ENCODE results near the gene THAP4.

Gene THAP4

GRCh38 chr2:241545523-241546473 is 91.2 kb downstream of the THAP4 start:
- DNase-seq: no peak

- no peak for DNase-seq
Measured at GRCh38 chr2:241545106-241545505, 91.9 kb downstream of the THAP4 start.

- DNase-seq: no peak
Measured at GRCh38 chr2:241542278-241542605, 94.7 kb downstream of the THAP4 start.

DNA sequence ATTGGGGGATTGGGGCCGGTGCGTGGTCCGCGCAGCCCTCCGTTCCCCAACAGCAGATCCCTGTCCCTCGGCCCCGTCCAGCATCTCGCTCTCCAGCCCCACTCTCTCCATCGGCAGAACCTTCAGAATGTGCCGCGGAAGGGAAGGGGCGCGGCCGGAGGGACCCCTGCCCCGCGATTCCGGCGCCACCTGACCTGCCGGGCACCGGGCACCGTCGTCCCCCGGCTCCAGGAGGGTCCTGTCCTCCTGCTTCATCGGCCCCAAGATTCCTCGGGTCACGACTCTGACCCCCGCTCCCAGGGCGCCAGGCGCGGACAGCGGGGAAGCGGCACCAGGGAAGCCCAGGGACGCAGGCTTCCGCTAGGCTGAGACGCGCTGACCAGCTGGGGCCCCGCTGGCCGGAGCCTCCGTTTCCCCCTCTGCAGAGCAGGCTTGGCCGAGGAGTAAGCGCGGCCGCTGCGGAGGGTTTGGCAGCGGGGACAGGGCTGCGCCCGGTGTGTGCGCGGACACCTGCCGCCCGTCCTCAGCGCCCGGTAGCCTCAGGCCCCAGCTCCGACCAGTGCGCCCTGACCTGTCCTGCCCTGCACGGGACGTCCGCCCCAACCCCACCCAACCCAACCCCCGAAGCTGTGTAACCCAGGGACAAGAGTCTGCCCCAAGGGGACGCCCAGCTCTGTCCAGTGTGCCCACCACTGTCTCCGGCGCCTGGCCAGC is 95.2 kb downstream of the THAP4 start:
- DNase-seq: no peak

- DNase-seq: peak; percentile 65 to 78
Measured at GRCh38 chr2:241540771-241541561, 96.0 kb downstream of the THAP4 start.

- DNase-seq: no peak
Measured at GRCh38 chr2:241540401-241540770, 96.6 kb downstream of the THAP4 start.

- no peak for DNase-seq
Measured at GRCh38 chr2:241539616-241540374, 97.2 kb downstream of the THAP4 start.

DNA sequence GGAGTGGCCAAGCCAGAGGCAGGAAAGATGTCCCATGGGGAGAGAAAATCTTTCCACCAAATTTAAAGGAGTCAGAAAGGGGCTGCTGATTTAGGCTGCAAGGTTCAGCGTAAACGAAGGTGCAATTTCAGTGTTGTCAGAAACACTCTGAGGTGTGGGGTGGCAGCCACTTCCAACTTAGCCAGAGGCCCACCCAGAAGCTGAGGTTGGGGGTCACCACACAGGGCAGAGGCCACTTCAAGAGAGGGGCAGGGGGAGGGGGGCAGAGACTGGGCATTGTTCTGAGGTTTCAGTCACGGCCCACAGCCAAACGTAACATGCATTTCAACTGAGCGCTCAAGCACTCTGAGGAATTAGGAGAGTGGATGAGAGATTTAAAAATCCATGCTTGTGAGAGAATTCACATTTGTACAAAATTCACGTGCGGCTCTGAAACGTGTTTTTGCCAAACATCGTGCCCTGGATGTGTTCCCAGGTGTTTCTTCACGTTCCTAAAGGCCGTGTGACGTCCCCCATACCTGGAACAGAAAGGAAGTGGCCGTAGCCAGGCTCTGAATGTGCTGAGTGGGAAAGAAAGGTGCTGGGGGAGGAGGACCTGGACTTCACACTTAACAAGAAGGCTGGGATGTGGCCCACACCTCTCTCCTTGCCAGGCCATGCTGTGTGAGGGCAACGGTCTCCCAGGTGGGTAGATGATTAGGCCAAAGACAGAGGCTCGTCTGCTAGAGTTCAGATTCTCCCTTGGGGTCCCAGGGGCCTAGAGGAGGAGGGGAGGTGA is 97.9 kb downstream of the THAP4 start:
- DNase-seq: no peak

DNA sequence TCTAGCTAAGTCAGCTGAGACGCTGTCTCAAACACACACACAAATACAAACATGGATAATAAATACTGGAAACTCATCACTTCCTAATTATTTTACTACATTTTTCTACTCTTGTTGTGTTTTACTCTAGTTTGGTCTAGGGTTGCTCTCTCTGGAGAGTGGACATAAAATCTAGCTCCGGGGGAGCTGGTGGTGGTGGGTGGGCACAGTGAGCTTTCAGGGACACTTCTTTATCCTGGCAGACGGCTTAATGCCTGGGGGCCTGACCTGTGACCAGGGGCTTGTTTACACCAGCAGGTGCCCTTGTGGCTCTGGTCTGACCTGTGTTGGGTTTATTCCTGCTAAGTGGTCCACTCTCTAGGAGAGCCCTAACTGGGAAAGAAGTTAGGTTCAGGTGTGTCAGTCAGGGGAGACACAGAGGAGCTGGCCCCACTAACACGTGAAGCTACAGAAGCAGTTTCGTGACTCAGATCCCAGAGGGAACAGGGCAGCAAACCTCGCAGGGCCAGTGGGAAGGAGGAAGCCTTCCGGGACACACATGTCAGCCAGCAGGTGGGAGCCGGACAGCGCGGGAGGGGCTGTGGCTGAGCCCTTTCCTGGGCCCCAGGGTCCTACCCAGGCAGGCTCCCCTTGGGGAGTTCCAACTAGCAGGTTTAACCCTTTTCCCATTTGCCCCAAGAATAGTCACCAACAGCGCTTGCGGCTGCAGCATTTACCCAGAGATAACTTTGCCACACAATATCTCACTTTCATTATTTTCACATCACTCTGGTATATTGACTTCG is 100.9 kb downstream of the THAP4 start:
- DNase-seq: no peak

GRCh38 chr2:241534701-241535375 is 102.1 kb downstream of the THAP4 start:
- DNase-seq: no peak
